Kidney glomerular epithelial cell (primary cell): Measurements from ENCODE around the gene ZFP28.

Experiments
- DNase-seq: peaks from one replicate; lab custom pipeline; 2025; lab: John Stamatoyannopoulos, UW

ZFP28 gene

GRCh38 chr19:56595548-56595899 lies 56.8 kb downstream of the ZFP28 start:
- peak; percentile 49 for DNase-seq

GRCh38 chr19:56596676-56597075 lies 57.9 kb downstream of the ZFP28 start:
- no peak for DNase-seq

DNA sequence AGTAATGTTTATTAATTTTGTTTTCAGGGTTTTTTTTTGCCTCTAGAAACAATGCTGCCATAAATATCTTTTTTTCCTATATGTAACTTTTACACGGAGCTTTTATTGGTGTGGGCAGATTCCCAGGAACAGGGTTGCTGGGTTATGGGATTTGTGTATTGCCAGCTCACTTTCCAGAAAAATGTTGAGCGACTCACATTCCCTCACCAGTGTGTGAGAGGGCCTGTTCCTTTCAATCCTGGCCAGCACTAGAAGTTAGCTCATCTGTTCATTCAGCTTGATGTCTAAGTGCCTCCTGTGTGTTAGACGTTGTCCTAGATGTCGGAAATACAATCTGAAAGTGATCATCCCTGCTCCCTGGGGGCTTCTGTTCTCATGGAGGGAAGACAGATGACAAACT lies 58.9 kb downstream of the ZFP28 start:
- DNase-seq: no peak

GRCh38 chr19:56601375-56601774 lies 62.6 kb downstream of the ZFP28 start:
- DNase-seq: no peak

GRCh38 chr19:56603829-56604228 lies 65.1 kb downstream of the ZFP28 start:
- no peak for DNase-seq
